Activated naive CD4-positive, alpha-beta T cell treated with anti-CD3 and anti-CD28 coated beads for 36 hours (primary cell): ENCODE data around the gene PLSCR4. TPM values are rescaled to one million over a fixed set of nuclear protein-coding genes. Genes with fewer than 3 reads are reported as not detected.

Experiments
- CTCF ChIA-PET: fragments of 350-600 bp; sonication (Branson Sonifier 250); formaldehyde crosslinking; loops from one replicate; lab custom pipeline; 2021; ENCODE audit warnings: antibody characterized with exemption; lab: Charles Lee
- DNase-seq: peaks from one replicate; pipeline ENCODE4 v3.0.0-alpha.2; 2020
- H3K27ac Mint-ChIP-seq: one replicate; pipeline ENCODE4 v1.8.0; 2021; ENCODE audit warnings: mild to moderate bottlenecking, mixed read lengths
- H3K27me3 Mint-ChIP-seq: one replicate; pipeline ENCODE4 v1.8.0; 2021; ENCODE audit warnings: low read depth, mixed read lengths
- H3K36me3 Mint-ChIP-seq: one replicate; pipeline ENCODE4 v1.8.0; 2021; ENCODE audit warnings: low read depth, mixed read lengths
- H3K4me1 Mint-ChIP-seq: one replicate; pipeline ENCODE4 v1.8.0; 2021; ENCODE audit warnings: low read depth, mixed read lengths
- H3K4me3 Mint-ChIP-seq: one replicate; pipeline ENCODE4 v1.8.0; 2021; ENCODE audit warnings: mild to moderate bottlenecking, moderate library complexity, mixed read lengths
- H3K9me3 Mint-ChIP-seq: one replicate; pipeline ENCODE4 v1.8.0; 2021; ENCODE audit warnings: mixed read lengths
- intact Hi-C: fragments of 100-400 bp; cut with micrococcal nuclease; formaldehyde crosslinking; loops from one replicate; pipeline ENCODE4 v1.15.1; 2023
- total RNA-seq, 2 experiments: library from RNA; stranded (reverse); gene quantifications; one replicate each; pipeline ENCODE4 v1.2.3, GENCODE V29; 2021

PLSCR4 gene
- total RNA-seq, 2 experiments from 2014 or later, result not detected

- no peak for DNase-seq
- intact Hi-C loops, result no loop called here
- peaks cover 8% of the 10 kb centered on the region for H3K27me3 Mint-ChIP-seq
- no peaks in the 10 kb centered on the region for H3K4me1 Mint-ChIP-seq
- H3K27ac Mint-ChIP-seq, result no peak overlapping the region
- no peaks in the 10 kb centered on the region for H3K9me3 Mint-ChIP-seq
- no peaks in the 10 kb centered on the region for H3K36me3 Mint-ChIP-seq
- no peak overlapping the region for H3K4me3 Mint-ChIP-seq
- CTCF ChIA-PET, result interaction anchor here (1.0 to 1.1 kb wide), 2 partner anchors 11 kb away, joined by 3 to 4 read pairs; no protein-coding TSS in a partner anchor
Measured at GRCh38 chr3:146178006-146178689, 72.8 kb downstream of the PLSCR4 start.

DNA sequence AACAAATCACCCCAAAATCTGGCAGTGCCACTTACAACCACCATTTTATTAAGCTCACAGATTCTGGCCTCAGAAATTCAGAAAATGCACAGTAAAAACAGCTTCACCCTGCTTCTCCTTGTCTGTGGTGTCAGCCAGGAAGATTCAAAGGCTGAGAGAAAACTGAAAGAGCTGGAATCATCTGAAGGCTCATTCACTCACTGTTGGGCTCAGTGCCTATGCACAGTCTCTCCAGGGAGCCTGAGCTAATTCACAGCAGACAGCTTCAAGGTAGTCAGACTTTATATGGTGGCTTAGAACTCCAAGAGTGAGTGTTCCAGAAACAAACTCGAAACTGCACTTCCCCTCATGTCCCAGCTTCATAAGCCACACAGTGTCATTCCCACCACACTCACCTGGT is 73.4 kb downstream of the PLSCR4 start:
- DNase-seq, result no peak
- H3K9me3 Mint-ChIP-seq, result no peaks in the 10 kb centered on the region
- intact Hi-C loops, result no loop called here
- H3K36me3 Mint-ChIP-seq, result no peaks in the 10 kb centered on the region
- H3K27me3 Mint-ChIP-seq, result peaks cover 11% of the 10 kb centered on the region
- H3K27ac Mint-ChIP-seq, result no peak overlapping the region
- no peak overlapping the region for H3K4me3 Mint-ChIP-seq
- H3K4me1 Mint-ChIP-seq, result no peaks in the 10 kb centered on the region
- CTCF ChIA-PET, result interaction anchor here (1.0 kb wide), 1 partner anchor 12 kb away, joined by 4 read pairs; no protein-coding TSS in a partner anchor

- no peaks in the 10 kb centered on the region for H3K36me3 Mint-ChIP-seq
- CTCF ChIA-PET, result interaction anchor here (1.0 kb wide), 1 partner anchor 12 kb away, joined by 4 read pairs; no protein-coding TSS in a partner anchor
- no peak for DNase-seq
- no peak overlapping the region for H3K27ac Mint-ChIP-seq
- no peaks in the 10 kb centered on the region for H3K4me1 Mint-ChIP-seq
- H3K4me3 Mint-ChIP-seq, result no peak overlapping the region
- H3K27me3 Mint-ChIP-seq, result peaks cover 11% of the 10 kb centered on the region
- no peaks in the 10 kb centered on the region for H3K9me3 Mint-ChIP-seq
- intact Hi-C loops, result no loop called here
Measured at GRCh38 chr3:146177072-146177471, 73.8 kb downstream of the PLSCR4 start.

- H3K4me3 Mint-ChIP-seq, result no peak overlapping the region
- H3K9me3 Mint-ChIP-seq, result no peaks in the 10 kb centered on the region
- DNase-seq, result no peak
- H3K36me3 Mint-ChIP-seq, result no peaks in the 10 kb centered on the region
- H3K27me3 Mint-ChIP-seq, result peaks cover 12% of the 10 kb centered on the region
- CTCF ChIA-PET, result no interaction called here
- no peak overlapping the region for H3K27ac Mint-ChIP-seq
- H3K4me1 Mint-ChIP-seq, result no peaks in the 10 kb centered on the region
- intact Hi-C loops, result no loop called here
Measured at GRCh38 chr3:146172586-146172985, 78.3 kb downstream of the PLSCR4 start.

DNA sequence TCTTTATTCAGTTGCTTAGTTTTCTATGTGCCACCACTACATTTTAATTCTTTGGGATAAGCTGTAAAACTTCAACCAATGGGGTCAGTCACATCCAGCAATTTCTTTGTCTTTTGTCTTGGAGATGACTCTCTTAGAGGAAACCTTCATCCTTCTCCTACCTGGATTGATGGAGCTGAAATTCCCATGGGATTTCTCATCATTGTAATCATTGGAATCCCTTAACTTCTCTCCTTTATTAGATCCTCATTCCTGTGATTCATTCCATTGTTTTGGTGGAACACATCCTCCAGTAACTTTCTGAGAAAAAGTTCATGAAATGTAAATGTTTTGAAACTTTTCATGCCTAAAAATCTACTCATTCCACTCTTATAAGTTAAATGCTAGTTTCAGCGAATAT is 80.3 kb downstream of the PLSCR4 start:
- Mint-ChIP-seq H3K27me3 (peaks cover 10% of the 10 kb centered on the region), H3K4me3 (no peak overlapping the region), H3K36me3 (no peaks in the 10 kb centered on the region), H3K27ac (no peak overlapping the region), H3K9me3 (no peaks in the 10 kb centered on the region), H3K4me1 (no peaks in the 10 kb centered on the region)
- CTCF ChIA-PET, result interaction anchor here (1.0 kb wide), 1 partner anchor 17 kb away, joined by 3 read pairs; no protein-coding TSS in a partner anchor
- no peak for DNase-seq
- intact Hi-C loops, result no loop called here

- no peak overlapping the region for H3K27ac Mint-ChIP-seq
- CTCF ChIA-PET, result interaction anchor here (0.7 to 1.0 kb wide), 2 partner anchors 18 to 104 kb away, joined by 3 read pairs; no protein-coding TSS in a partner anchor
Measured at GRCh38 chr3:146169891-146170290, 81.0 kb downstream of the PLSCR4 start.

DNA sequence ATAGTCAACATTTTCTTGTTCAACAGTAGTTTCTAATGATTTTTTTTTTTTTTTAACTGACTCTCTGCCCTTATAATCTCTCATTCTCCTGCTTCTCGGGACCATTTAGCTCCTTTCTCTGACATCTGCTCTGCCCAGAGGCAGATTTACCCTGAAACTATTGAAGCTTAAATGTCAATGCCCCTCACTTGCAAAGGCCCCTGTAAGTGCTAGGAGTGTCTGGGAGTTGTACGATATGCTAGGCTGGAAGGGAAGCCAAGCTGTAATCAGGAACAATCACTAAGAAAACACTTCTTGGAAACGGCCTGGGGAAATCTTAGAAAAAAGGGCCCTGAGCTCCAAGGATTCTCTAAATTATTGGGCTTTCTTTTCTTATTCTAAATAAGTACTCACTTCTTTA is 84.1 kb downstream of the PLSCR4 start:
- CTCF ChIA-PET, result no interaction called here
- intact Hi-C loops, result no loop called here
- H3K9me3 Mint-ChIP-seq, result no peaks in the 10 kb centered on the region

More at GRCh38 chr3:146169891-146170290, 81.0 kb downstream of the PLSCR4 start:
- no peaks in the 10 kb centered on the region for H3K9me3 Mint-ChIP-seq
- H3K27me3 Mint-ChIP-seq, result peaks cover 16% of the 10 kb centered on the region
- no peaks in the 10 kb centered on the region for H3K36me3 Mint-ChIP-seq
- DNase-seq, result no peak
- intact Hi-C loops, result no loop called here
- H3K4me1 Mint-ChIP-seq, result no peaks in the 10 kb centered on the region
- H3K4me3 Mint-ChIP-seq, result no peak overlapping the region

GRCh38 chr3:146166415-146166821 is 84.5 kb downstream of the PLSCR4 start:
- Mint-ChIP-seq H3K27me3 (peaks cover 37% of the 10 kb centered on the region), H3K4me1 (peaks cover 4% of the 10 kb centered on the region), H3K36me3 (no peaks in the 10 kb centered on the region), H3K4me3 (no peak overlapping the region), H3K27ac (no peak overlapping the region), H3K9me3 (no peaks in the 10 kb centered on the region)
- no peak for DNase-seq
- CTCF ChIA-PET, result no interaction called here
- intact Hi-C loops, result no loop called here

More for the DNA sequence above, 84.1 kb downstream of the PLSCR4 start:
- Mint-ChIP-seq H3K4me3 (no peak overlapping the region), H3K36me3 (no peaks in the 10 kb centered on the region), H3K4me1 (no peaks in the 10 kb centered on the region), H3K27ac (no peak overlapping the region), H3K27me3 (peaks cover 33% of the 10 kb centered on the region)
- no peak for DNase-seq

DNA sequence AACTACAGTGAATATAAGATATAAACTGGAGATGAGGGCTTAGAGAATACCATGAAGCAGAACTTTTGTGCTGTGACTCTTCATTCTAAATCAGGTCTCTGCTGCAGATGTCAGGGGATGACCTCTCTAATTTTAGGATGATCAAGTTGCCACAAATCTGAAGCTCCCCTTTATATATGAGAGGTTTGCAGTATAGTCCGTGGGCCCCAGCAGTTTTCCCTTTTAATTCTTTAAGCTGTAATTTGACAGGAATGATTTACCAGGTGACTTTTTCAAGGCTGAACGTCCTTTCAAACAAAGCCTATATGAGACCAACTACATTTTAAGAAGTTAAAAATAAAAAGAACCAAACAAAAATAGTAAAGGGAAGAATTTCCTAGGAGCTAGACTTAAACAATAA is 85.0 kb downstream of the PLSCR4 start:
- Mint-ChIP-seq H3K9me3 (no peaks in the 10 kb centered on the region), H3K27me3 (peaks cover 37% of the 10 kb centered on the region), H3K27ac (no peak overlapping the region), H3K36me3 (no peaks in the 10 kb centered on the region), H3K4me3 (no peak overlapping the region), H3K4me1 (peaks cover 6% of the 10 kb centered on the region)
- CTCF ChIA-PET, result interaction anchor here (1.2 kb wide), 1 partner anchor 23 kb away, joined by 4 read pairs; no protein-coding TSS in a partner anchor
- intact Hi-C loops, result no loop called here
- DNase-seq, result no peak

DNA sequence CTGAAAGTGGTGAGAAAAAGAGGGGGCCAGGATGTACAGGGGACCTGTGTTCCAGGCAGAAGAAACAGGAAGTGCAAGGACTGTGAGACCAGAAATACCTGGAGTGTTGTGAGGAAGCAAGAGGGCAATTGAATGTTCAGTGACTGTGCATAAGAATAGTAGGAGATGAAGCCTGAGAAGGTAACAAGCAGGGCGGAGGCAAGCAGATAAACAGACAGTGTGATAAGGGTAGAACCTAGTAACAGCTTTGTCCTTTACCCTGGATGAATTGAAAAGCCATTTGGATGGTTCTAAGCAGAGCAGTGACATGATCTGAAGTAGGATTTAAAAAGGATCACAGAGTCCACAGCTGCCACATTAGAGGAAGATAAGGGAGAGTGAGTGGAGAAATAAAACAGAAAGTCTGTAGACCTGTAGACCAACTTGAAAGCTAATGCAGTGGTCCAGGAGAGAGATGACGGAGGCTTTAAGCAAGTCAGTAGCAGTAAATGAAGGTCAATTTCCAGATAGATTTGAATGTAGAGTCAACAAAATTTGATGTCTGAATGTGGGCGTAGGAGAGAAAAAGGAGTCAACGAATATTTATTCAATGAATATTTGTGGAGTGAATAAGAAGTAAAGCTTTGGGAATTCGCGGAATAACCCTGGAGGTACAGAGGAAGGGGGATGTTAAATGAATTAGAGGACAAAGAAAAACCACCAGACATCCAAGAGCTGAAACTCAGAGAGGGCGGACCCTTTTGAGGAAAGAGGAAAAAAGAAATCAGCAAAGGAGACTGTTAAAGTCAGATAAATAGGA is 85.7 kb downstream of the PLSCR4 start:
- DNase-seq, result no peak
- Mint-ChIP-seq H3K36me3 (no peaks in the 10 kb centered on the region), H3K4me3 (no peak overlapping the region), H3K27ac (no peak overlapping the region), H3K4me1 (peaks cover 9% of the 10 kb centered on the region), H3K27me3 (peaks cover 40% of the 10 kb centered on the region), H3K9me3 (no peaks in the 10 kb centered on the region)
- intact Hi-C loops, result loop anchor here (5.0 kb wide), 1 partner anchor 377 kb away; the partner anchor contains the start of gene PLSCR1
- CTCF ChIA-PET, result interaction anchor here (1.2 kb wide), 1 partner anchor 24 kb away, joined by 4 read pairs; no protein-coding TSS in a partner anchor

DNA sequence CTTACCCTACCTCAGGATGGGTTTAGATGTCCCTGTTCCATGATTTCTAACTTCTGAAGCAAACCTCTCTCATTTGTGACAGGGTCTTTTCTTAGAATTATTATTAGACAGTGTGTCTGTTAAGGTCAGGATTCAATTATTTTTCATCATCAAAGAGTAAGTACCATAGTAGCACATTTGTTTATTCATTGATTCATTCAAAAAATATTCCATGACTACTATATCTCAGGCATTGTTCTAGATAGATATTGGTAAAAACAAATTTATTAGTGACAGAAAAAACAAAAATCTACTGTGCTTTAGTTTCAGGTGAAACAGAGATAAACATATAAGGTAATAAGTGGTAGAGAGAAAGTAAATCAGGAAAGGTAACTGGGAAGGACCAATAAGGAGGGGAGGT is 86.4 kb downstream of the PLSCR4 start:
- Mint-ChIP-seq H3K4me3 (no peak overlapping the region), H3K9me3 (no peaks in the 10 kb centered on the region), H3K27ac (no peak overlapping the region), H3K4me1 (peaks cover 13% of the 10 kb centered on the region), H3K36me3 (no peaks in the 10 kb centered on the region), H3K27me3 (peaks cover 42% of the 10 kb centered on the region)
- CTCF ChIA-PET, result no interaction called here
- intact Hi-C loops, result loop anchor here (5.0 kb wide), 1 partner anchor 378 kb away; the partner anchor contains the start of gene PLSCR1
- DNase-seq, result no peak

DNA sequence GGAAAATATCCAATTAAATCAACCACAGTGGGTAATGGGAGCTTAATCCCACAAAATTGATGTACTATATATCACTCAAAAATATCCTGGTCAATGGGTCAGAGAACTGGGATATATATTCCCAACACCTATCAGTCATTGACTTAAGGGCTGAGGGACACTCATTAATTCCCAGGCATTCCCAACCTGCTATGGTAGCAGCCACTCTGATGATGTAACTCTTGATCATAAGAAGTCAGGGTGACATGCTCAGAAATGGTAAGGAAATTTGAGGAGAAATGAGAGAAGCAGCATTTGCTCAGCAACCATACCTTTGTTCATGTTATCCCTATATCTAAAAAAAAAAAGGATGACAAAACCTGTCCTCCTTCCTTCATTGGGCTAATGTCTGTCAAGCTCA is 86.8 kb downstream of the PLSCR4 start:
- H3K4me3 Mint-ChIP-seq, result no peak overlapping the region
- H3K27me3 Mint-ChIP-seq, result peaks cover 43% of the 10 kb centered on the region
- DNase-seq, result no peak
- intact Hi-C loops, result loop anchor here (5.0 kb wide), 1 partner anchor 378 kb away; the partner anchor contains the start of gene PLSCR1
- no peak overlapping the region for H3K27ac Mint-ChIP-seq
- H3K4me1 Mint-ChIP-seq, result peaks cover 13% of the 10 kb centered on the region
- CTCF ChIA-PET, result no interaction called here
- no peaks in the 10 kb centered on the region for H3K36me3 Mint-ChIP-seq
- H3K9me3 Mint-ChIP-seq, result no peaks in the 10 kb centered on the region
